Neutrophil (primary cell): ENCODE measurements around the gene FAM83G.

Source experiments
- H3K27ac ChIP-seq: fragments of 200-600 bp; sonication (generic); 2 replicates; pipeline ENCODE4 v1.5.1; 2016; ENCODE audit warnings: mild to moderate bottlenecking, moderate library complexity
- H3K27me3 ChIP-seq: fragments of 200-600 bp; sonication (generic); 2 replicates; pipeline ENCODE4 v1.6.0; 2016; ENCODE audit warnings: mild to moderate bottlenecking
- H3K36me3 ChIP-seq: fragments of 200-600 bp; sonication (generic); 2 replicates; pipeline ENCODE4 v1.5.1; 2017
- H3K4me1 ChIP-seq, 2 experiments: fragments of 200-600 bp in 1 of 2; sonication (generic) in 1 of 2; 1 replicate in 1 of 2; 2 replicates in 1 of 2; pipeline versions ENCODE4 v1.5.1 to v1.6.1; 2013 to 2016; ENCODE audit warnings: low read depth in 1 of 2, low read length in 1 of 2, mild to moderate bottlenecking in 1 of 2, moderate library complexity in 1 of 2; ENCODE audit not compliant: control insufficient read depth in 1 of 2, insufficient read depth in 1 of 2
- H3K4me3 ChIP-seq, 2 experiments: fragments of 200-600 bp in 1 of 2; sonication (generic) in 1 of 2; 1 replicate in 1 of 2; 2 replicates in 1 of 2; pipeline ENCODE4 v1.5.1; 2013 to 2016; ENCODE audit warnings: low read depth in 1 of 2, low read length in 1 of 2, mild to moderate bottlenecking in 1 of 2, moderate library complexity in 1 of 2
- H3K9me3 ChIP-seq: fragments of 200-600 bp; sonication (generic); 2 replicates; pipeline ENCODE4 v1.5.1; 2016
- CTCF ChIP-seq: fragments of 200-600 bp; sonication (generic); IDR thresholded peaks from 2 replicates; pipeline ENCODE4 v1.5.1; 2016; ENCODE audit warnings: antibody characterized with exemption

FAM83G gene

GRCh38 chr17:19018600-19018950 lies 14.0 kb upstream of the FAM83G start:
- TF ChIP-seq CTCF, result no peak
- no peaks in the 10 kb centered on the region for H3K36me3 ChIP-seq
- H3K4me3 ChIP-seq, result no peak overlapping the region
- H3K9me3 ChIP-seq, result no peaks in the 10 kb centered on the region
- H3K27me3 ChIP-seq, result no peaks in the 10 kb centered on the region
- H3K4me1 ChIP-seq, result no peaks in the 10 kb centered on the region
- H3K27ac ChIP-seq, result no peak overlapping the region

GRCh38 chr17:19017804-19018599 lies 13.4 kb upstream of the FAM83G start:
- no peaks in the 10 kb centered on the region for H3K27me3 ChIP-seq
- H3K36me3 ChIP-seq, result no peaks in the 10 kb centered on the region
- no peak overlapping the region for H3K4me3 ChIP-seq
- no peaks in the 10 kb centered on the region for H3K9me3 ChIP-seq
- no peak for TF ChIP-seq CTCF
- no peaks in the 10 kb centered on the region for H3K4me1 ChIP-seq
- no peak overlapping the region for H3K27ac ChIP-seq

GRCh38 chr17:19017401-19017800 lies 12.8 kb upstream of the FAM83G start:
- Histone ChIP-seq H3K4me3 (no peak overlapping the region), H3K4me1 (no peaks in the 10 kb centered on the region), H3K27ac (no peak overlapping the region), H3K36me3 (no peaks in the 10 kb centered on the region), H3K27me3 (no peaks in the 10 kb centered on the region), H3K9me3 (no peaks in the 10 kb centered on the region)
- TF ChIP-seq CTCF, result no peak

- H3K36me3 ChIP-seq, result no peaks in the 10 kb centered on the region
- H3K4me1 ChIP-seq, result no peaks in the 10 kb centered on the region
Observed at GRCh38 chr17:19016881-19017280, 12.3 kb upstream of the FAM83G start.

GRCh38 chr17:19016297-19016696 lies 11.7 kb upstream of the FAM83G start:
- Histone ChIP-seq H3K27me3 (no peaks in the 10 kb centered on the region), H3K4me3 (no peak overlapping the region), H3K27ac (no peak overlapping the region), H3K9me3 (no peaks in the 10 kb centered on the region), H3K4me1 (no peaks in the 10 kb centered on the region), H3K36me3 (no peaks in the 10 kb centered on the region)
- no peak for TF ChIP-seq CTCF

More at GRCh38 chr17:19016881-19017280, 12.3 kb upstream of the FAM83G start:
- no peaks in the 10 kb centered on the region for H3K27me3 ChIP-seq
- H3K4me3 ChIP-seq, result no peak overlapping the region
- H3K27ac ChIP-seq, result no peak overlapping the region
- TF ChIP-seq CTCF, result no peak
- no peaks in the 10 kb centered on the region for H3K9me3 ChIP-seq
